ENCODE results near the gene GOLGA8B. TPM values are rescaled to one million over a fixed set of nuclear protein-coding genes. Genes with fewer than 3 reads are reported as not detected.
"Not testable (repeated sequence)": the region's sequence is repeated elsewhere in the genome, so short reads cannot be mapped to it uniquely, and the experiment has no call there.

The GOLGA8B gene
- total RNA-seq, 1 experiment from 2014 or later: 67.3 TPM

GRCh38 chr15:34582461-34583371, 735 bp downstream of the GOLGA8B start:
- Histone ChIP-seq H3K4me3 (peak overlapping the region; percentile 68), H3K27ac (no peak overlapping the region), H3K9me2 (ENCODE audit: insufficient read depth) (no peaks in the 10 kb centered on the region), H2AFZ (peak overlapping the region; percentile 82), H3K4me1 (replicated peaks; ENCODE audit: insufficient read depth) (no peaks in the 10 kb centered on the region), H3F3A (ENCODE audit: insufficient read depth, low read depth) (no peaks in the 10 kb centered on the region), H3K4me2 (peak overlapping the region; percentile 89), H3K79me2 (ENCODE audit: low read depth) (no peaks in the 10 kb centered on the region), H3K27me3 (ENCODE audit: insufficient read depth, low read depth) (no peaks in the 10 kb centered on the region), H3K9me3 (ENCODE audit: insufficient read depth, low read depth) (no peaks in the 10 kb centered on the region), H4K20me1 (ENCODE audit: insufficient read depth) (no peaks in the 10 kb centered on the region), H3K36me3 (ENCODE audit: low read depth) (no peaks in the 10 kb centered on the region)
- ChIA-PET CTCF (no interaction called here), POLR2A (ENCODE audit: unreplicated experiment) (no interaction called here)
- intact Hi-C loops (cut with micrococcal nuclease; ENCODE audit: unreplicated experiment): loop anchor here (5.0 kb wide), 1 partner anchor 360 kb away; no protein-coding TSS in a partner anchor
- TF ChIP-seq, protein P1, sequence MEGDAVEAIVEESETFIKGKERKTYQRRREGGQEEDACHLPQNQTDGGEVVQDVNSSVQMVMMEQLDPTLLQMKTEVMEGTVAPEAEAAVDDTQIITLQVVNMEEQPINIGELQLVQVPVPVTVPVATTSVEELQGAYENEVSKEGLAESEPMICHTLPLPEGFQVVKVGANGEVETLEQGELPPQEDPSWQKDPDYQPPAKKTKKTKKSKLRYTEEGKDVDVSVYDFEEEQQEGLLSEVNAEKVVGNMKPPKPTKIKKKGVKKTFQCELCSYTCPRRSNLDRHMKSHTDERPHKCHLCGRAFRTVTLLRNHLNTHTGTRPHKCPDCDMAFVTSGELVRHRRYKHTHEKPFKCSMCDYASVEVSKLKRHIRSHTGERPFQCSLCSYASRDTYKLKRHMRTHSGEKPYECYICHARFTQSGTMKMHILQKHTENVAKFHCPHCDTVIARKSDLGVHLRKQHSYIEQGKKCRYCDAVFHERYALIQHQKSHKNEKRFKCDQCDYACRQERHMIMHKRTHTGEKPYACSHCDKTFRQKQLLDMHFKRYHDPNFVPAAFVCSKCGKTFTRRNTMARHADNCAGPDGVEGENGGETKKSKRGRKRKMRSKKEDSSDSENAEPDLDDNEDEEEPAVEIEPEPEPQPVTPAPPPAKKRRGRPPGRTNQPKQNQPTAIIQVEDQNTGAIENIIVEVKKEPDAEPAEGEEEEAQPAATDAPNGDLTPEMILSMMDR (conservative IDR thresholded peaks at IDR 0.05): no peak
- TF ChIP-seq EZH2 (IDR thresholded peaks at IDR 0.05; ENCODE audit: low read depth): no peak
- peak in 1 of 2 experiments; percentile 49 for DNase-seq
- BruUV-seq (replicated peaks): no TSS peak

- intact Hi-C loops (cut with micrococcal nuclease; ENCODE audit: unreplicated experiment): loop anchor here (5.0 kb wide), 1 partner anchor 360 kb away; no protein-coding TSS in a partner anchor
- Histone ChIP-seq H2AFZ (peak overlapping the region; percentile 82), H3K4me3 (peak overlapping the region; percentile 68), H3K4me2 (peak overlapping the region; percentile 89)
- CTCF ChIA-PET; H4K20me1 ChIP-seq (ENCODE audit: insufficient read depth); H3K27ac ChIP-seq; H3K9me2 ChIP-seq (ENCODE audit: insufficient read depth); H3F3A ChIP-seq (ENCODE audit: insufficient read depth, low read depth); H3K9me3 ChIP-seq (ENCODE audit: insufficient read depth, low read depth); H3K79me2 ChIP-seq (ENCODE audit: low read depth); H3K4me1 ChIP-seq (replicated peaks; ENCODE audit: insufficient read depth); POLR2A ChIA-PET (ENCODE audit: unreplicated experiment); H3K27me3 ChIP-seq (ENCODE audit: insufficient read depth, low read depth); DNase-seq; H3K36me3 ChIP-seq (ENCODE audit: low read depth): not testable (repeated sequence)
- BruUV-seq (replicated peaks): TSS peak; percentile 32
These were observed 1.6 kb downstream of the GOLGA8B start for GRCh38 chr15:34581687-34582460.

DNA sequence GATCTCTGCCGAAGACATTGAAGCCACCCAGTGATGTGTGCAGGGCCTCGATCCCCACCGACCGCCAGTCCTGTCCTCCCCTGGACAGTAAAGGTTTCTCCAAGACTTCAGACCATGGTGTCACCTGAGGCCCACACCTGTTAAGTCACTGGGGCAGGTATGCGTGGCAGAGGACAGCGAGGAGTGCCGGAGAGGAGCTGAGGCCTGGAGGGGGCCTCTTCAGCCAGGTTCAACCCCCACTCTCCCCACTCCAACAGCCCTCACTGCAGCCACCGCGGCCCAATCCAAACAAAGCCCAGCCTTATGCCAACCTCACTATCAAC, 2.4 kb downstream of the GOLGA8B start:
- no peaks in the 10 kb centered on the region for H3K9me2 ChIP-seq (ENCODE audit: insufficient read depth)
- no peak overlapping the region for H2AFZ ChIP-seq
- CTCF ChIA-PET: interaction anchor here (0.6 kb wide), 1 partner anchor 490 kb away, joined by 5 read pairs; no protein-coding TSS in a partner anchor
- no peaks in the 10 kb centered on the region for H3K79me2 ChIP-seq (ENCODE audit: low read depth)
- no peak for DNase-seq
- no peak overlapping the region for H3K4me3 ChIP-seq
- no TSS peak for BruUV-seq (replicated peaks)
- no peaks in the 10 kb centered on the region for H3K9me3 ChIP-seq (ENCODE audit: insufficient read depth, low read depth)
- no peaks in the 10 kb centered on the region for H3K27me3 ChIP-seq (ENCODE audit: insufficient read depth, low read depth)
- POLR2A ChIA-PET (ENCODE audit: unreplicated experiment): no interaction called here
- no peaks in the 10 kb centered on the region for H3F3A ChIP-seq (ENCODE audit: insufficient read depth, low read depth)
- intact Hi-C loops (cut with micrococcal nuclease; ENCODE audit: unreplicated experiment): loop anchor here (5.0 kb wide), 1 partner anchor 359 kb away; no protein-coding TSS in a partner anchor
- no peaks in the 10 kb centered on the region for H3K4me1 ChIP-seq (replicated peaks; ENCODE audit: insufficient read depth)
- no peak overlapping the region for H3K4me2 ChIP-seq
- H3K27ac ChIP-seq: no peak overlapping the region
- H3K36me3 ChIP-seq (ENCODE audit: low read depth): no peaks in the 10 kb centered on the region
- TF ChIP-seq, protein P1 (conservative IDR thresholded peaks at IDR 0.05): no peak
- TF ChIP-seq EZH2 (IDR thresholded peaks at IDR 0.05; ENCODE audit: low read depth): no peak
- no peaks in the 10 kb centered on the region for H4K20me1 ChIP-seq (ENCODE audit: insufficient read depth)

GRCh38 chr15:34580251-34581042, 3.0 kb downstream of the GOLGA8B start:
- H4K20me1 ChIP-seq (ENCODE audit: insufficient read depth); H3K27ac ChIP-seq; POLR2A ChIA-PET (ENCODE audit: unreplicated experiment); BruUV-seq (replicated peaks); H3K9me2 ChIP-seq (ENCODE audit: insufficient read depth); H3K4me3 ChIP-seq; H3K9me3 ChIP-seq (ENCODE audit: insufficient read depth, low read depth); H3K79me2 ChIP-seq (ENCODE audit: low read depth); H3K4me2 ChIP-seq; H3F3A ChIP-seq (ENCODE audit: insufficient read depth, low read depth); DNase-seq; H3K4me1 ChIP-seq (replicated peaks; ENCODE audit: insufficient read depth); H2AFZ ChIP-seq; H3K27me3 ChIP-seq (ENCODE audit: insufficient read depth, low read depth); H3K36me3 ChIP-seq (ENCODE audit: low read depth): not testable (repeated sequence)
- intact Hi-C loops (cut with micrococcal nuclease; ENCODE audit: unreplicated experiment): loop anchor here (5.0 kb wide), 1 partner anchor 358 kb away; no protein-coding TSS in a partner anchor
- CTCF ChIA-PET: interaction anchor here (0.6 kb wide), 1 partner anchor 491 kb away, joined by 5 read pairs; no protein-coding TSS in a partner anchor

Data from PC-9 (cell line).